K562 (cell line): Measurements from ENCODE around the gene LMX1B. TPM values are rescaled to one million over a fixed set of nuclear protein-coding genes. Genes with fewer than 3 reads are reported as not detected.

Source experiments
- ATAC-seq: fragments of 200-7000 bp; cut with Tn5 transposase; 3 replicates; pipeline ENCODE4 v1.9.1; 2020; ENCODE audit warnings: moderate library complexity
- BruUV-seq: library from RNA; stranded (reverse); fragments of 400-500 nt; replicated peaks from 2 replicates; lab custom pipeline; 2021; lab: Mats Ljungman, UMichigan
- CTCF ChIA-PET: fragments of 300-600 bp; formaldehyde crosslinking; extraction: SDS; loops from one replicate; lab custom pipeline; 2021; ENCODE audit warnings: low intra/inter-chr PET ratio; lab: Yijun Ruan, JAX
- POLR2A ChIA-PET: fragments of 300-600, 350-650 bp; sonication (Branson Sonifier 250); formaldehyde crosslinking; extraction: SDS; loops from one replicate; lab custom pipeline; 2021; ENCODE audit warnings: antibody characterized with exemption, inconsistent platforms; lab: Yijun Ruan, JAX
- DNase-seq, 4 experiments: peaks; one replicate each; pipeline versions ENCODE4 v3.0.0 to v3.0.0-alpha.2; 2011 to 2018; ENCODE audit warnings: low spot score in 3 of 4, mixed read lengths in 3 of 4; ENCODE audit errors: extremely low read depth in 1 of 4
- FAIRE-seq: peaks from 2 replicates; lab custom pipeline; 2011; peaks lifted over from hg19 to GRCh38; lab: Jason Lieb, UNC
- H2AFZ ChIP-seq: 2 replicates; pipeline ENCODE4 v1.6.0; 2011; ENCODE audit warnings: low read depth, low read length, control low read depth, inconsistent platforms
- H3K27ac ChIP-seq: fragments of 200-600 bp; 3 replicates; pipeline ENCODE4 v1.8.0; 2011; ENCODE audit warnings: low read depth, mild to moderate bottlenecking, control low read depth, inconsistent platforms, low read length, moderate library complexity, mixed read lengths; ENCODE audit errors: extremely low read depth
- H3K27me3 ChIP-seq, 2 experiments: fragments of 300-600 bp in 1 of 2; 2 replicates in 1 of 2; 3 replicates in 1 of 2; pipeline versions ENCODE4 v1.6.0 to v1.8.0; 2011; ENCODE audit warnings: inconsistent platforms in 2 of 2, low read length in 2 of 2, mild to moderate bottlenecking in 1 of 2, mixed read lengths in 1 of 2, moderate library complexity in 1 of 2; ENCODE audit not compliant: control insufficient read depth in 2 of 2, insufficient read depth in 2 of 2
- H3K36me3 ChIP-seq: fragments of 300-600 bp; 3 replicates; pipeline ENCODE4 v1.8.0; 2011; ENCODE audit warnings: mild to moderate bottlenecking, low read length, inconsistent platforms; ENCODE audit not compliant: control insufficient read depth, insufficient read depth
- H3K4me1 ChIP-seq, 2 experiments: fragments of 200-600 bp in 1 of 2; replicated peaks in 1 of 2; 2 replicates in 1 of 2; 3 replicates in 1 of 2; pipeline versions ENCODE4 v1.5.1 to v1.8.0; 2011; ENCODE audit warnings: inconsistent platforms in 2 of 2, low read length in 2 of 2, mild to moderate bottlenecking in 1 of 2, mixed read lengths in 1 of 2, moderate library complexity in 1 of 2; ENCODE audit not compliant: control insufficient read depth in 2 of 2, insufficient read depth in 2 of 2
- H3K4me2 ChIP-seq: 2 replicates; pipeline ENCODE4 v1.6.1; 2011; ENCODE audit warnings: low read length, control low read depth, inconsistent platforms, mixed read lengths; ENCODE audit not compliant: insufficient read depth
- H3K4me3 ChIP-seq: fragments of 200-600 bp; sonication (generic), shearing (Covaris generic); 2 replicates; pipeline ENCODE4 v1.5.1; 2016; ENCODE audit warnings: control low read depth, inconsistent platforms
- H3K79me2 ChIP-seq: fragments of 200-600 bp; 3 replicates; pipeline ENCODE4 v1.8.0; 2011; ENCODE audit warnings: low read length, inconsistent platforms; ENCODE audit not compliant: control insufficient read depth, insufficient read depth
- H3K9ac ChIP-seq, 2 experiments: 2 replicates each; pipeline versions ENCODE4 v1.6.0 to v1.6.1; 2011; ENCODE audit warnings: low read depth in 2 of 2, low read length in 2 of 2, control low read depth in 1 of 2, inconsistent platforms in 1 of 2, mild to moderate bottlenecking in 1 of 2, mixed read lengths in 1 of 2; ENCODE audit not compliant: insufficient read depth in 1 of 2
- H3K9me1 ChIP-seq: one replicate; pipeline ENCODE4 v1.6.0; 2011; ENCODE audit warnings: inconsistent platforms, mild to moderate bottlenecking, low read length, moderate library complexity; ENCODE audit not compliant: control insufficient read depth, insufficient read depth
- H3K9me3 ChIP-seq: replicated peaks from 2 replicates; pipeline ENCODE4 v1.5.1; 2011; ENCODE audit warnings: low read depth, low read length, inconsistent platforms; ENCODE audit not compliant: control insufficient read depth, insufficient read depth
- H4K20me1 ChIP-seq: replicated peaks from 2 replicates; pipeline ENCODE4 v1.6.1; 2011; ENCODE audit warnings: low read length, inconsistent platforms, mixed read lengths; ENCODE audit not compliant: control insufficient read depth, insufficient read depth
- CHD1 ChIP-seq: fragments of 200-600 bp; sonication (generic); IDR thresholded peaks from one replicate; pipeline ENCODE4 v1.6.1; 2012; ENCODE audit warnings: mild to moderate bottlenecking, moderate library complexity, low read length, inconsistent platforms
- ETS2 ChIP-seq: IDR thresholded peaks from 2 replicates; pipeline ENCODE4 v1.6.1; 2016; ENCODE audit warnings: borderline replicate concordance, missing genetic modification characterization, mild to moderate bottlenecking, moderate library complexity, missing compliant biosample characterization; ENCODE audit not compliant: poor library complexity, severe bottlenecking
- GTF2E2 ChIP-seq: fragments of 200-800 bp; sonication (Bioruptor generic); IDR thresholded peaks from 2 replicates; pipeline ENCODE4 v1.6.1; 2016; ENCODE audit warnings: missing genetic modification characterization, missing compliant biosample characterization
- KDM1A ChIP-seq, 2 experiments: fragments of 450-650 bp; IDR thresholded peaks; 2 replicates each; pipeline ENCODE4 v1.6.1; 2016; ENCODE audit warnings: mild to moderate bottlenecking in 2 of 2
- TOE1 ChIP-seq, 2 experiments: fragments of 450-650 bp in 1 of 2; sonication (generic) in 1 of 2; formaldehyde crosslinking in 1 of 2; IDR thresholded peaks; 2 replicates each; pipeline versions ENCODE4 v1.7.1 to v1.8.0; 2016 to 2022; ENCODE audit warnings: borderline replicate concordance in 2 of 2, mild to moderate bottlenecking in 2 of 2, antibody characterized with exemption in 1 of 2, inconsistent platforms in 1 of 2, low read depth in 1 of 2, missing genetic modification reagents in 1 of 2, moderate library complexity in 1 of 2
- ZBTB7A ChIP-seq: IDR thresholded peaks from 2 replicates; pipeline ENCODE4 v1.6.1; 2011; ENCODE audit warnings: low read depth, mild to moderate bottlenecking, low read length, moderate library complexity, borderline replicate concordance; ENCODE audit not compliant: control insufficient read depth
- ZNF165 ChIP-seq: fragments of 250-450 bp; sonication (Bioruptor Pico); IDR thresholded peaks from 2 replicates; pipeline ENCODE4 v1.4.0; 2020; ENCODE audit warnings: borderline replicate concordance
- WGBS: fragments of 100-300 bp; shearing (Covaris generic); methylation state at CpG from one replicate; pipeline ENCODE4 v1.1.6; 2016; ENCODE audit warnings: low coverage, mixed read lengths; ENCODE audit not compliant: insufficient coverage; ENCODE audit errors: missing lambda C conversion rate; 5-methylcytosine and 5-hydroxymethylcytosine counted together
- in situ Hi-C: fragments of 300-500 bp; cut with MboI; formaldehyde crosslinking; loops from 4 replicates; pipeline ENCODE4 v1.15.0; 2018; ENCODE audit warnings: inconsistent platforms, mixed read lengths
- intact Hi-C: fragments of 100-400 bp; cut with micrococcal nuclease; formaldehyde crosslinking; loops from 2 replicates; pipeline ENCODE4 v1.14.2; 2022
- polyA plus RNA-seq, 8 experiments: library from polyadenylated mRNA; depleted of rRNA in 4 of 8; stranded (reverse) in 5 of 8; unstranded in 3 of 8; fragments of >200 nt; fragmentation: Nextera tagmentation in 2 of 8; fragmentation: Illumina TruSeq in 1 of 8; extraction: Ambion mirVana in 2 of 8; extraction: Trizol in 1 of 8; gene quantifications; 2 replicates each; pipeline versions ENCODE4 v1.2.1 to v1.2.3, GENCODE V29; 2011 to 2014; ENCODE audit warnings: inconsistent platforms in 1 of 8, missing spikeins in 1 of 8
- total RNA-seq, 7 experiments: library from RNA; depleted of rRNA in 6 of 7; stranded (reverse); fragments of >200 nt in 6 of 7; fragmentation: Illumina TruSeq in 2 of 7; extraction: Trizol in 2 of 7; gene quantifications; 2 replicates each; pipeline versions ENCODE4 v1.2.1 to v1.2.3, GENCODE V29; 2011 to 2021; ENCODE audit warnings: low replicate concordance in 1 of 7
- TF ChIP-seq, protein P1 (sequence below): fragments of 450-650 bp; formaldehyde crosslinking; IDR thresholded peaks from 2 replicates; pipeline ENCODE4 v1.4.0; 2020; ENCODE audit warnings: mild to moderate bottlenecking
- TF ChIP-seq, protein P2 (sequence below): conservative IDR thresholded peaks from 2 replicates; pipeline ENCODE4 v1.6.1; 2011; ENCODE audit warnings: low read depth, mild to moderate bottlenecking, low read length; ENCODE audit not compliant: control insufficient read depth

The LMX1B gene
- total and polyA plus RNA-seq, 9 of the 15 experiments (the other 6 are each of a cell fraction or from before 2014, with no cell fraction given) = not detected

DNA sequence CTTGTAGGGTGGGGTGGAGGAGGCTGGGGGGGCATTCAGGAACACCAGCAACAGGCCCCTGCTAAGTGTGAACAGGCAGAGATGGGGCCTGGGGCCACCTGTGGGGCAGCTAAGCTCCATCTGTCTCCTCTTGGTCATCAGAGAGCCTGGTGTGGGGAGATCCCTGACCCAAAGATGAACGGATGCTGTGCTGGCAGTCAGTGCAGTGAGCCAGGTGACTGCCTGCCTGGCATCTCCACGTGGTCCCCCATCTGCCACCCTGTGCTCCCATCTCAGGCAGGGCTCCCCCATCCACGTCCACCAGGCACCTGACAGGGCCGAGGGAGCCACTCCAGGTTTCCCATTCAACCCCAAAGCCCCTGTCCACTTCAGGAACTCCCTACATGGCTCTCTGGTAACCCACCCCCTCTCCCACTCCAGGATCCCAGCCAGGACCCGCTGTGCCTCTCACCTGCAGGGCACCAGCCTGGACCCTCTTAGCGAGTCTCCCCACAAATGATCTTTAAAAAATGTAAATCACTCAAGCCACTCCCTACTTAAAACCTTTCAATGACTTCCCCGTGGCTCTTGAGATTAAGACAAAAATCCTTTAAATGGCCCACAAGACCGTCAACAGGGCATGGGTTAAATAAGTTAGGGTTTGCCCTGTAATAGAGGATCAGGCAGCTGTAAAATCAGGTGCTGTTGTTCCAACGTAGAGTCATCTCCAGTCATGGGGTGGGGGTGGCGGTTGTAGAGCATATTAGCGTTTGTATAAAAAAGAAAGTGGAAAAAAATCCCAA lies 60.8 kb downstream of the LMX1B start (continued):
- TF ChIP-seq TOE1 (IDR thresholded peaks at IDR 0.05; ENCODE audit: borderline replicate concordance) (no peak), TOE1 (CRISPR knock-in tag; IDR thresholded peaks at IDR 0.05; ENCODE audit: borderline replicate concordance, low read depth) (no peak)

DNA sequence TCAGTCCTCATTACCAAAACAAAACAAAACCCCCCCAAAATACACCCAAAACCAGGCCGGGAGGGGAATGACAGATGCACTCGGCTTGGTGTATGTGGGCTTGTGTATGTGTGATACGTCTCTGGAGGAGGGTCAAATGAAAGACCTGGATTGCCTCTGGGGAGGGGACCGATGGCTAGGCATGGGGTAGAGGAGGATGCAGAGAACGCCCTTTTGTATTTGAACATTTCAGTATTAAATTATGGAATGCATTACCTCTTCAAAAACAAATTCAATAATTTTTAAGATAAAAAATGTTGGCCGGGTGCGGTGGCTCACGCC lies 61.4 kb downstream of the LMX1B start:
- H3K36me3 ChIP-seq = no peaks in the 10 kb centered on the region
- POLR2A ChIA-PET = no interaction called here
- no peaks in the 10 kb centered on the region for H3K79me2 ChIP-seq
- FAIRE-seq (no peak), DNase-seq (no peak), ATAC-seq (no peak)
- in situ Hi-C loops (no loop called here), intact Hi-C loops (no loop called here)
- H3K4me1 ChIP-seq = peaks cover 0 to 8% of the 10 kb centered on the region in 2 experiments; a peak in 1 of 5 replicates
- peaks cover 26 to 80% of the 10 kb centered on the region in 2 experiments; a peak in 4 of 5 replicates for H3K27me3 ChIP-seq
- H3K9ac ChIP-seq = no peak overlapping the region
- TF ChIP-seq ZBTB7A (no peak), KDM1A (IDR thresholded peaks at IDR 0.05) (no peak), ETS2 (tag) (no peak), ZNF165 (CRISPR knock-in tag) (no peak), GTF2E2 (tag) (no peak), CHD1 (no peak)
- TF ChIP-seq, protein P1, sequence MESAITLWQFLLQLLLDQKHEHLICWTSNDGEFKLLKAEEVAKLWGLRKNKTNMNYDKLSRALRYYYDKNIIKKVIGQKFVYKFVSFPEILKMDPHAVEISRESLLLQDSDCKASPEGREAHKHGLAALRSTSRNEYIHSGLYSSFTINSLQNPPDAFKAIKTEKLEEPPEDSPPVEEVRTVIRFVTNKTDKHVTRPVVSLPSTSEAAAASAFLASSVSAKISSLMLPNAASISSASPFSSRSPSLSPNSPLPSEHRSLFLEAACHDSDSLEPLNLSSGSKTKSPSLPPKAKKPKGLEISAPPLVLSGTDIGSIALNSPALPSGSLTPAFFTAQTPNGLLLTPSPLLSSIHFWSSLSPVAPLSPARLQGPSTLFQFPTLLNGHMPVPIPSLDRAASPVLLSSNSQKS (CRISPR knock-in tag) = no peak
- TF ChIP-seq, protein P2, sequence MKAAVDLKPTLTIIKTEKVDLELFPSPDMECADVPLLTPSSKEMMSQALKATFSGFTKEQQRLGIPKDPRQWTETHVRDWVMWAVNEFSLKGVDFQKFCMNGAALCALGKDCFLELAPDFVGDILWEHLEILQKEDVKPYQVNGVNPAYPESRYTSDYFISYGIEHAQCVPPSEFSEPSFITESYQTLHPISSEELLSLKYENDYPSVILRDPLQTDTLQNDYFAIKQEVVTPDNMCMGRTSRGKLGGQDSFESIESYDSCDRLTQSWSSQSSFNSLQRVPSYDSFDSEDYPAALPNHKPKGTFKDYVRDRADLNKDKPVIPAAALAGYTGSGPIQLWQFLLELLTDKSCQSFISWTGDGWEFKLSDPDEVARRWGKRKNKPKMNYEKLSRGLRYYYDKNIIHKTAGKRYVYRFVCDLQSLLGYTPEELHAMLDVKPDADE = no peak
- WGBS = 11% methylated on average over 8 of the region's 8 CpGs
- H3K4me3 ChIP-seq = no peak overlapping the region
- H3K27ac ChIP-seq = no peak overlapping the region
- H3K9me1 ChIP-seq = no peaks in the 10 kb centered on the region
- BruUV-seq = no TSS peak
- peaks cover 9% of the 10 kb centered on the region; the same call in 1 of the 2 replicates for H4K20me1 ChIP-seq
- no peak overlapping the region for H2AFZ ChIP-seq
- CTCF ChIA-PET = no interaction called here
- H3K9me3 ChIP-seq = no peaks in the 10 kb centered on the region
- no peak overlapping the region for H3K4me2 ChIP-seq
